NCI-H526 treated with DMSO at 0.1 percent for 48 hours (cell line): Measurements from ENCODE around the gene LPAR3.

Experiments
- DNase-seq: peaks from one replicate; lab custom pipeline; 2025; lab: John Stamatoyannopoulos, UW

The LPAR3 gene

GRCh38 chr1:84827976-84828375, 65.0 kb downstream of the LPAR3 start:
- DNase-seq = no peak

- no peak for DNase-seq
Observed at GRCh38 chr1:84827555-84827954, 65.5 kb downstream of the LPAR3 start.

GRCh38 chr1:84825161-84825560, 67.8 kb downstream of the LPAR3 start:
- DNase-seq = no peak

- DNase-seq = no peak
Observed at GRCh38 chr1:84823991-84824390, 69.0 kb downstream of the LPAR3 start.

- DNase-seq = no peak
Observed at GRCh38 chr1:84823511-84823910, 69.5 kb downstream of the LPAR3 start.

GRCh38 chr1:84810343-84810742, 82.7 kb downstream of the LPAR3 start:
- DNase-seq = no peak

- DNase-seq = no peak
Observed at GRCh38 chr1:84809023-84809422, 84.0 kb downstream of the LPAR3 start.

GRCh38 chr1:84803604-84804003, 89.4 kb downstream of the LPAR3 start:
- no peak for DNase-seq

- no peak for DNase-seq
Observed at GRCh38 chr1:84802567-84803232, 90.3 kb downstream of the LPAR3 start.

- DNase-seq = no peak
Observed at GRCh38 chr1:84800090-84801073, 92.6 kb downstream of the LPAR3 start.

- DNase-seq = no peak
Observed at GRCh38 chr1:84797603-84798002, 95.4 kb downstream of the LPAR3 start.

- no peak for DNase-seq
Observed at GRCh38 chr1:84795966-84796600, 96.9 kb downstream of the LPAR3 start.

- no peak for DNase-seq
Observed at GRCh38 chr1:84795213-84795612, 97.8 kb downstream of the LPAR3 start.

GRCh38 chr1:84792421-84792820, 100.6 kb downstream of the LPAR3 start:
- DNase-seq = no peak

- no peak for DNase-seq
Observed at GRCh38 chr1:84789014-84789413, 104.0 kb downstream of the LPAR3 start.

- no peak for DNase-seq
Observed at GRCh38 chr1:84785271-84786036, 107.6 kb downstream of the LPAR3 start.

GRCh38 chr1:84782881-84783280, 110.1 kb downstream of the LPAR3 start:
- no peak for DNase-seq

GRCh38 chr1:84781946-84782771, 110.8 kb downstream of the LPAR3 start:
- peak; percentile 57 for DNase-seq

- DNase-seq = no peak
Observed at GRCh38 chr1:84780000-84780716, 112.8 kb downstream of the LPAR3 start.

GRCh38 chr1:84776639-84777038, 116.4 kb downstream of the LPAR3 start:
- no peak for DNase-seq
